Measurements from ENCODE around the gene QSOX2.

Gene QSOX2

GRCh38 chr9:136197930-136198604 lies 47.5 kb downstream of the QSOX2 start:
- TF ChIP-seq SIN3A (IDR thresholded peaks at IDR 0.05; ENCODE audit: borderline replicate concordance, insufficient read depth, low read length): no peak

GRCh38 chr9:136197084-136197875 lies 48.3 kb downstream of the QSOX2 start:
- TF ChIP-seq SIN3A (IDR thresholded peaks at IDR 0.05; ENCODE audit: borderline replicate concordance, insufficient read depth, low read length) (no peak), REST (IDR thresholded peaks at IDR 0.05; ENCODE audit: insufficient read depth in 1 of 2, low read depth in 2 of 2, low read length in 2 of 2) (no peak), POLR2AphosphoS5 (IDR thresholded peaks at IDR 0.05; ENCODE audit: low read depth, low read length) (no peak), FOXP2 (optimal IDR thresholded peaks at IDR 0.05; ENCODE audit: borderline replicate concordance, extremely low read depth, extremely low read length, insufficient read depth) (no peak), TAF1 (IDR thresholded peaks at IDR 0.05; ENCODE audit: borderline replicate concordance, insufficient read depth, low read length) (no peak)

DNA sequence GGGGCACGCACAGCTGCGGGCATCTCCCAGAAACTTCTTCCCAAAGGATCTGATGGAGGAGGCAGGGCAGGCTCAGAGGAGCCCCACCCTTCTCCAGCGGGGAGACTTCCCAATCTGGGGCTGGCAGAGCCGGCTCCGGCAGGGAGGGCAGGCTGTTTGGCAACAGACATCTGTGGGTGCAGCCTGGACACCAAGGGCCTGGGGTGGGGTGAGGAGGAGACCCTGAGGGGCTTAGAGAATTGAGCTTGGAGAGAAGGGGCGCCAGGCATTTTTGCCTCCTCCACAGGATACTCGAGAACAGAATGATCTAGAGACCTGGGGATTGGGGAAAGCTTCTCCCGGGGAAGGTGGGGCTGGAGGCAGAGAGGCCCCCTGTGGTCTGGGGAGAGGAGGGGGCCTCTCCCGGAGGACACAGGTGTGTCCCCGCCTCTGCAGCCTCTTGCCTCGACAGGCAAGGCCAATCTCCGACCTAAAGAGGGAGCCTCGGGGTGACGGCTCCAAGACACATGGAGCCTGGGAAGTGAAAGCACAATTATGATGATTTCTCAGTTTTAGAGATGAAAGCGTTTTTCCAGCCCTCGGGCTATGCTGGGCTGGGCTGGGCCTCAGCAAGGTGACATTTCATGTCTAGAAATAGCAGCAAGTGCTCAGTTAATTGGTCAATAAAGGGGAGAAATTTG lies 49.1 kb downstream of the QSOX2 start:
- TF ChIP-seq FOXP2 (optimal IDR thresholded peaks at IDR 0.05; ENCODE audit: borderline replicate concordance, extremely low read depth, extremely low read length, insufficient read depth): no peak
- no peak for TF ChIP-seq SIN3A (IDR thresholded peaks at IDR 0.05; ENCODE audit: borderline replicate concordance, insufficient read depth, low read length)
- TF ChIP-seq REST (IDR thresholded peaks at IDR 0.05; ENCODE audit: insufficient read depth in 1 of 2, low read depth in 2 of 2, low read length in 2 of 2): no peak
- no peak for TF ChIP-seq POLR2AphosphoS5 (IDR thresholded peaks at IDR 0.05; ENCODE audit: low read depth, low read length)
- no peak for TF ChIP-seq TAF1 (IDR thresholded peaks at IDR 0.05; ENCODE audit: borderline replicate concordance, insufficient read depth, low read length)

DNA sequence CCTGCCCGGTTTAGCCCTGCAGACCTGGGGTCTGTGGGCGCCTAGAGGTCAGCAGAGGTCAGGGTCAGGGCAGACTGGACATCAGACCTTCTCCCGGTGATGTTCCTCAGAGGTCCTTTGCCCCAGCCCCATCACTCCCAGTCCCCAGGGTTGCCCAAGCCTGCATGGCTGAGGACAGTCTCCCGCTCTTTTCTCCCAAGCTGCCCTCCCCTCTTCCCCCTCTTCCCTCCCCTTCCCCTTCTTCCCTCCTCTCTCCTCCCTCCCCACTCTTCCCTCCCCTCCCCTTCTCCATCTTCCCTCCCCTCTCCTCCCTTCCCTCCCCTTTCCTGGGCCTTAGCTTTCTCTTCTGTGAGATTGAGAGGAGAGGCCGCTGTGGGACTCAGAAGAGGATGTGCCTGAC lies 51.1 kb downstream of the QSOX2 start:
- TF ChIP-seq TAF1 (IDR thresholded peaks at IDR 0.05; ENCODE audit: borderline replicate concordance, insufficient read depth, low read length): no peak

- TF ChIP-seq TAF1 (IDR thresholded peaks at IDR 0.05; ENCODE audit: borderline replicate concordance, insufficient read depth, low read length) (no peak), POLR2AphosphoS5 (IDR thresholded peaks at IDR 0.05; ENCODE audit: low read depth, low read length) (no peak), SIN3A (IDR thresholded peaks at IDR 0.05; ENCODE audit: borderline replicate concordance, insufficient read depth, low read length) (no peak), FOXP2 (optimal IDR thresholded peaks at IDR 0.05; ENCODE audit: borderline replicate concordance, extremely low read depth, extremely low read length, insufficient read depth) (no peak), REST (IDR thresholded peaks at IDR 0.05; ENCODE audit: insufficient read depth in 1 of 2, low read depth in 2 of 2, low read length in 2 of 2) (no peak)
These were observed 51.7 kb downstream of the QSOX2 start for GRCh38 chr9:136193891-136194279.

Measured in PFSK-1 (cell line).